NCI-H69 (cell line): ENCODE results near the gene SGCA.
A peak's percentile ranks its signal among the peaks of the same experiment; 100 is the strongest.

Experiments
- DNase-seq: peaks from one replicate; lab custom pipeline; 2025; lab: John Stamatoyannopoulos, UW

Gene SGCA

DNA sequence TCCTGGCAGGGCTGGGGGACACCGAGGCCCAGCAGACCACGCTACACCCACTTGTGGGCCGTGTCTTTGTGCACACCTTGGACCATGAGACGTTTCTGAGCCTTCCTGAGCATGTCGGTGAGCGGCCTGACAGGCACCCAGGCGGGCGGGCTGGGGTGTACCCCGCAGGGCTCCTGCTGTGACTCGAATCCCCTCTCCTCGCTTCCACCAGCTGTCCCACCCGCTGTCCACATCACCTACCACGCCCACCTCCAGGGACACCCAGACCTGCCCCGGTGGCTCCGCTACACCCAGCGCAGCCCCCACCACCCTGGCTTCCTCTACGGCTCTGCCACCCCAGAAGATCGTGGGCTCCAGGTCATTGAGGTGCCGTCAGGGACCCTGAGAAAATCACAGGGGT, 1.6 kb downstream of the SGCA start:
- DNase-seq = no peak

DNA sequence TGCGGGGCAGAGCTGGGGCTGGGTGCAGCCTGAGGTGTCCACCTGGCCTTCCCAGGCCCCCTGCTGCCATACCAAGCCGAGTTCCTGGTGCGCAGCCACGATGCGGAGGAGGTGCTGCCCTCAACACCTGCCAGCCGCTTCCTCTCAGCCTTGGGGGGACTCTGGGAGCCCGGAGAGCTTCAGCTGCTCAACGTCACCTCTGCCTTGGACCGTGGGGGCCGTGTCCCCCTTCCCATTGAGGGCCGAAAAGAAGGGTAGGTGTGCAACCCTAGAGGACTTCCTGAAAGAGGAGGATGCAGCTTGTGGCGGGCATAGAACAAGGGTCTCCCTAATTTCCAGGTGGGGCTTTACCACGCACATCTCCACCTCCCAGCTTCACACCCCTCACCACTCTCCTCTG, 2.5 kb downstream of the SGCA start:
- peak; percentile 25 for DNase-seq

DNA sequence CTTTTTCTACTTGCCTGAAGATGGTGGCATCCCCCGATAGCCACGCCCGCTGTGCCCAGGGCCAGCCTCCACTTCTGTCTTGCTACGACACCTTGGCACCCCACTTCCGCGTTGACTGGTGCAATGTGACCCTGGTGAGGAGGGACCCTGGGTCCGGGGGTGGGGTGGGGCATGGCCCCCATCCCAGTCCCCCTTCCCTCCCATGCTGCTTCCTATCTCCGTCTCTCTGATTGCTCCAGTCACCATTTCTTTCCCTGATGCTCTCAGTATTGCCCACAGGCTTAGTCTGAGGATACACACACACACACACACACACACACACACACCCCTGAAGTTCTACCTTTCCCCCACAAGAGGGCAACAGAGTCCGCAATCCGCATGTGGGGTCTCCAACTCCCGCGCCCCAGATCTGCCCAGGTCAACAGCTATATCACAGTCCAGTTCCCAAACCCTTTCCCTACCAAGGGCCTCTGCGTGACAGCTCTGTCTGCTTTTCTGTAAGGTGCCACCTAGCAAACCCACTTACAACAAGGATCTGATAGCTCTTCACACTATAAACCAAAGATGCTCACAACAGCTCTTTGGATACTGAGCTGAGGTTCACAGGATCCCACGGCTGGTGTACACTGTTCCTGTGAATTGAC, 3.4 kb downstream of the SGCA start:
- peak; percentile 77 for DNase-seq

DNA sequence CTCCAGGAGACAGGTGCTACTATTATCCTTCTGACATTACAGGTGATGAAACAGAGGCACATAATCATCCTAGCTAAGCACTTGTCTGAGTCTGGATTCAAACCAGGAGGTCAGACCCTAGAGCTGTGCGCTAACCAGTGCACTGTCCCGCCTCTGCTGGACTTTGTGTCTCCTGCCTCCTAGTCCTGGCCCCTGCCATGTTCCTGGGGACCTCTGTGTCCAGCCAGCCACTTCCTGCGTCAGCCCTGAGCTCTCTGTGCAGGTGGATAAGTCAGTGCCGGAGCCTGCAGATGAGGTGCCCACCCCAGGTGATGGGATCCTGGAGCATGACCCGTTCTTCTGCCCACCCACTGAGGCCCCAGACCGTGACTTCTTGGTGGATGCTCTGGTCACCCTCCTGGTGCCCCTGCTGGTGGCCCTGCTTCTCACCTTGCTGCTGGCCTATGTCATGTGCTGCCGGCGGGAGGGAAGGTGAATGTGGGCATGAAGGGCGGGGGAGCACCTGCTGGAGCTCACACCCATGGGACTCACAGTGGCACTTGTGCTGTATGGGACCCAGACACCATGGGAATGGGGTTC, 4.2 kb downstream of the SGCA start:
- DNase-seq = no peak

DNA sequence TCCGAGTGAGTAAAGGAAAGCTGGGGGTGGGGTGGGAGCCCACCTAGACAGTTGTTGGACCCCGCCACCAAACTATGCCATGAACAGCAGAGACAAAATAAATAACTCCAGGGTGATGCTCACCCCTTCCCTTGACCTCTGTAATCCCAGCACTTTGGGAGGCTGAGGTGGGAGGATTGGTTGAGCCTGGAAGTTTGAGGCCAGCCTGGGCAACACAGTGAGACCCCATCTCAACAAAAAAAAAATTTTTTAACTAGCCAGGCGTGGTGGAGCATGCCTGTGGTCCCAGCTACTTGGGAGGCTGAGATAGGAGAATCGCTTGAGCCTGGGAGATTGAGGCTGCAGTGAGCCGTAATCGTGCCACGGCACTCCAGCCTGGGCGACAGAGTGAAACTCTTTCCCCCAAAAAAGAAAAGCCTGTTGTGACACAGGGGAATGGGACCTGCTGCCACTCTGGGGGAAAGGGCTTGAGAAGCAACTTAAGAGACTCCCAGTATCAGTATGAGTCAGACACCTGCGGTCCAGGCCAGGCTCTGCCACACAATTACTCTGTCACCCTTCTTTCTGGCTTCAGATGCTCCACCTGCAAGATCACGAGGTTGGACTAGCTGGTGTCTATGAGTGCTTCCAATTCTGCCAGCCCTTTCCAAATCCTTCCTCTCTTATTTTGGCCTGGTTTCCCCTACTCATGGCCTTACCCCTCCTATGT, 5.0 kb downstream of the SGCA start:
- DNase-seq = no peak

DNA sequence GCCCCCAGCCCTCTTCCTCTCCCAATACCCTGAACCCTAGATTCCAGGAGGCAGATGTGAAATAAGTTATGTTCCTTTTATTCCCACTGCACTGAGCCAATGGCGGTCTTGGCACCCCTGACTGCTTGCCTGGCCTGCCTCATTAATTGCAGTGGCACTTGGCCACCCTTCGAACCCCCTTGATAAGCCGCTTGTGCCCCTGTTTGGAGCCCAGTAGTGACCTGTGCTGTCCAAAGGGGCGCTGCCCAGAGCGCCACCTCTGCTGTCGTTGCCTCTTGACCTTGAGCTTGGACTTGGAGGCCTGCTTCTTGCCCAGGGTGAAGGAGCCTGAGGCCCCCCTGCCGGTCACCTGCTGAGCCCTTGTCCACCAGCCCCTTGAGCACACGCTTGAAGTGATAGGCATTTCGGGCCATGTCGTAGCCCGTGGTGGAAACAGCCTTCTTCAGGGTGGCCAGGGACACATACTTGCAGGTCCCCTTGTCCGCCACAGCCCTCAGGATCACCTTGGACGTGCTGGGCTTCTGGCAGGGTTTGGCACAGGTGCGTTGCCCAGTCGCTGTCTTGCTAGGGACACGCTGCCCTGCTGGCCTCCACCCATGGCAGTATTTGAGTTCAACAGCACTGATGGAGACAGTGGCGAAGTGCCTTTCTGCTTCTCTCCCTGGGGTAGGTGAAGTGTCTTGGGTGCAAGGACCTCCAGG, 5.7 kb downstream of the SGCA start:
- DNase-seq = no peak

DNA sequence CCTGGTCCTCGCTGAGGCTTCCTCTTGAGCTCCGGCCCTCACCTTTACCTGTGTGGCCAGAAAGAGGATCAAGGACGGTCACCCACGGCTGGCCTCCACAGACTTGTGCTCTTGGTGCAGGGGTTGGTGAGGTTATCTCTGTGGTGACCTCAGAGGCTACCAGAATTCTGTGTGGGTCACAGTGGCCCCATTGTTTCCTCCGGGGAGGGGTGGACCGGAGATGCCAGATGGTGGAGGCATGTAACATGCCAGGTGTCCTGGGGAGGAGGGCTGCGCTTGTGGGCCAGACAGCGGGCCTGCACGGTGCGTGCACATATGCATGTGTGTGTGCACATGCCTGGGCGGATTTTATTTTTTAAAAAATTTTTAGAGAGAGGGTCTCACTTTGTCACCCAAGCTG, 6.3 kb downstream of the SGCA start:
- DNase-seq = no peak

DNA sequence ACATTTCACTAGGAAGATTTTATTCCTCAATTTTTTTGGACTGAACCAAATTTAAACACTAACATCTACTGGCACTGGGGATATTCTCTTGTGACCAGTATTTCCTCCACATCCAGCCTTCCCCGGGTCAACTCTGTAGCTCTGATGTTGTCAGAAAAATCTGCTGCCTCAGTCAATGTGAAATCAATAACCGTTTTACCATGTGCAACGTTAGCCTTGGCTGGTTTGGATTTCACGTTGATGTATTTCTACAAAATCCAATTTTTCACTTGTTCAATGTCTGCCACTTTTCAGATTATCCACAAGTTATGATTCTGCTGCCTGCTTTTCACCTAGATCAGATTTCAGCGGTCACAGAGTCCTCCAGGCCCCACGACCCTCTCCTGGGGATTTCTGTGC, 7.1 kb downstream of the SGCA start:
- no peak for DNase-seq

DNA sequence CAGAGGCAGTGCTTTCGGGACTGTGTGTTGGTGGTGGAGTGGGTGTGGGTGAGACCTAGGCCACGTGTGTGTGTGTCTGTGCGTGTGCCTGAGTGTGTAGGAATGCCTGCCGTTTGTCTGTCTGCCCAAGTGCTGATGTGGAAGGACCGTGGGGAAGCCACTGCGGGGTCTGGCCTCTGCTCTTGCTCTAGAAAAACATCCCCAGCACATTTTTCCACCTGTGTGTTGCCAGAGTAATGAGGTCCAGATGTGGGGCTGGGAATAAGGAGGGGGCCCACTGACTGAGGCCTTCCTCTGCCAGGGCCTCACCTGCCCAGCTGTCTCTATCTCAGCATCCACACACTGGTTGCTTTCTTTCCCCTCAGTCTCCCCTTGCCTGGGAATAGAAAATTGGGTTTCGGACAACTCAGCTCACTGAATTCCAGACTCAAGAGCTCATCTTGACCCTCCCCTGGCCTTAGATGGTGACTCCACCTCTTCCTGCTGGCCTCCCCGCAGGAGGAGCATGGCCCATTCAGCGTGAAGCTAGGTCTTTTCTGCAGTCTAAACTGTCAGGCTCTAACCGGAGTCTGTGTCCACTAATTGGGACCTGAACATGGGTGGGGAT, 7.6 kb downstream of the SGCA start:
- DNase-seq = no peak

DNA sequence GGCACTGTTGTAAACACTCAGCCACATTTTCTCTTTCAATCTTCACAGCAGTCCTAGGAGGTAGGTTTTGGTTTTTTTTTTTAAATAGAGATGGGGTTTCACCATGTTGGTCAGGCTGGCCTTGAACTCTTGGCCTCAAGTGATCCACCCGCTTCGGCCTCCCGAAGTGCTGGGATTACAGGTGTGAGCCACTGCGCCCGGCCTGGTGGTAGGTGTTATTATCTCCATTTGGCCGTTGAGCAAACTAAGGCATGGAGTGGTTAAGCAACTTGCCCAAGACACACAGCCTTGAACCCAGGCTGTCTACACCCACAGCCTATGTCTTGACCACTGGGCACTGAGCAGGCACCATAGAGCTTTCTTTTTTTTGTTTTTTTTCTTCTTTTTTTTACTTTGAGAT, 8.6 kb downstream of the SGCA start:
- DNase-seq = no peak

DNA sequence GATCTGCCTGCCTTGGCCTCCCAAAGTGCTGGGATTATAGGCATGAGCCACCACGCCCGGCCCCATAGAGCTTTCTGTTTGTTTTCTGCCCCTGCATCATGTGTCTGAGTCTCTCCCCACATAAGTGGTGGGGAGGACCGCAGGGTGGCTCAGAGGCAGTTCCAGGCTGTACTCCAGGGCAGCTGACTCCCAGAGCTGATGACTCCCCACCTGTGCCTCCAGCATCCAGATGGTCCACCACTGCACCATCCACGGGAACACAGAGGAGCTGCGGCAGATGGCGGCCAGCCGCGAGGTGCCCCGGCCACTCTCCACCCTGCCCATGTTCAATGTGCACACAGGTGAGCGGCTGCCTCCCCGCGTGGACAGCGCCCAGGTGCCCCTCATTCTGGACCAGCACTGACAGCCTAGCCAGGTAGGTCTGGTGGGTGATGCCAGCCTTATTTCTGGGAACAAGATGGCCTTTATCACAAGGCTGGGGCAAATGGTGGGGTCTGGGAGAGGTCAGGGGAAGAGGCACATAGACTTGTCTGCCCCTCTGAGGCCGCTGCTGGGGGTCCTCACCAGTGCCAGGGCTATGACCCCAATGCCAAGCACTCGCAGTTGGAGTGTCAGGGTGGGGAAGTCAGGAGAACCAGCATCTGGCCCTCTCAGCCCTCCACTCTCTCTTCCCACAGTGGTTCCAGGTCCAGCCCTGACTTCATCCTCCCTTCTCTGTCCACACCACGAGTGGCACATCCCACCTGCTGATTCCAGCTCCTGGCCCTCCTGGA, 9.4 kb downstream of the SGCA start:
- peak; percentile 88 for DNase-seq

DNA sequence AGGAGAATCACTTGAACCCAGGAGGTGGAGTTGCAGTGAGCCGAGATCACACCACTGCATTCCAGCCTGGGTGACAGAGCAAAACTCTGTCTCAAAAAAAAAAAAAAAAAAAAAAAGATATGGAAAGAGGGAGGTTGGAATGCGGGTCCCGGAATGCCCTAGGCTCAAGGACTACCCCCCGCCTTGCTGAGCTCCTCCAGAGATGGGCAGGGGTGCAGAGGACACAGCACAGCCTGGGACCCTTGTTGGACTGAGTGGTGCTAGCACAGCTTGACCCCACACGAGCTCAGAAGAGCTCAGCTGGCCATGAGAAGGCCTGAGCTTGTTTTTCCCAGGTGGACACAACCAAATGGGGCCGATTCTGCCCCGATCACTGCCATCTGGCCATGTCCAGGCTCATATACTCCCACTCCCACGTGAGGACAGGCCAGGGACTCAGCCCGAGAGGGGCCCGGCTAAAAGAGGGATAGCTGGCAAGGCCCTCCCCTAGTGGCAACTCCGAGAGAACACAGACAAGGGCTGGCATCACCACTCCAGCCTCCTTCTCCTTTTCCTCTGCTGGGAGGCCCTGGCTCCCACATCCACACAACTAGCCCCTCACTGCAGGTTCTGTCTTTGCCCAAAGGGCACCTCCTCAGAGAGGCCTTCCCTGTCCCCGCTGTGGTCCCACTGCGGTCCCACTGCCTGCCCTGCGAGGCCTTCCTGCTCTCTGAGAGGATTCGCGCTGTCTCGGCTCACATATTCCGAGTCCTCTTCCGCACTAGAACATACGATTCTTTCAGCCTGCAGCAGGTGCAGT, 11.0 kb downstream of the SGCA start:
- no peak for DNase-seq

DNA sequence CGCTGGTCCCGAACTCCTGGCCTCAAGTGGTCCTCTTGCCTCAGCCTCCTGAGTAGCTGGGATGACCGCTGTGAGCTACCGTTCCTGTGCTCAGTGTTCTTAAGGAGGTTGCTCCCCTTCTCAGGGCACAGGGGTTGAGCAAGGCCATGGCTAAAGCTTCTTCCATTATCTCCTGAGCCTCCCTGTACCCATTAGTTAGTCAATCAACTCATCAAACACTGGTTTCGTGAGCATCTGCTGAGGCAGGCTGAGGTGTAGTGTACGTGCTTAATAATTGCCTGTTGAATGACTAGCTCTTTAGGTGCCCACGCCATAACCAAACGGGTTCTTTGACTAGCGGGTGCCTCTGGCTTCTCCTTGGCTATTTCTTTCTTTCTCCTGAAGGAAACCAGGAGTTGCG, 11.7 kb downstream of the SGCA start:
- peak; percentile 52 for DNase-seq

DNA sequence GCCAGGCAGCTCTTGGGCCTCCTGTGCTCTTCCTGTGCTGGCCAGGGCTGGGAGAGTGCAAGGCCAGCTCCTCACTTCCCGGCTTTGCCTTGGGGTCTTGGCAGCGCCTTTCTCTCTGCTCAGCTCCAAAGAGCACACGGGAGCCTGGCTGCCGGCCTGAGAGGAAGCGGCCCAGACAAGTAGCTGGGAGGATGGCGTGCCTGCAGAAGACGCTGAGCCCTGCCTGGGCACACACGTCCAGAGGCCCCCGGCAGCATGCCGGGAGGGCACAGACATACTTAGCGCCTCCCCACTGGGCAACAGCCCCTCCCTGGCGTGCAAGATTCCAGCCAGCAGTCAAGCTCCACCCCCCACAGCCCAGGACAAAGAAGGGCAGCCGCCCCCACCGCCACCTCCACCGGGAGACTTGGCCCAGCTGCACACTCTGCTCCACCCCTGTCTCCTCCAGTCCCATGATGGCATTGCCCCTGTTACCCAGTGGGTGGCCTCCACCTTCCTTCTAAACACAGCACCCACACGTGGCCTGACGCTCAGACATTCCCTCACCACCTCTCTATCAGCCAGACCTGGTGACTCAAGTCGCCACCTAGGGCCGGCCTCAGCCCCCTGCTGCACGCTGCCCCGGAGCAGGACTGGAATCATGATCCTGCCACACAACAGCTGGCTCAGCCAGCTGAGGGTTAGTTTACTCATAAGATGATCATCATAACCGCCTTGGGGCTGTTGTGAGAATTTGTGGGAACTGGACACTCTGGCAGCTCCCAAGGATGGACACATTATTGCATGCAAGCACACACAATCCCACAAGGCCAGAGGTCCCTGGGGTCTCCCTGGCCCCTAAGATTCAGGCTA, 12.4 kb downstream of the SGCA start:
- DNase-seq = peak; percentile 96

DNA sequence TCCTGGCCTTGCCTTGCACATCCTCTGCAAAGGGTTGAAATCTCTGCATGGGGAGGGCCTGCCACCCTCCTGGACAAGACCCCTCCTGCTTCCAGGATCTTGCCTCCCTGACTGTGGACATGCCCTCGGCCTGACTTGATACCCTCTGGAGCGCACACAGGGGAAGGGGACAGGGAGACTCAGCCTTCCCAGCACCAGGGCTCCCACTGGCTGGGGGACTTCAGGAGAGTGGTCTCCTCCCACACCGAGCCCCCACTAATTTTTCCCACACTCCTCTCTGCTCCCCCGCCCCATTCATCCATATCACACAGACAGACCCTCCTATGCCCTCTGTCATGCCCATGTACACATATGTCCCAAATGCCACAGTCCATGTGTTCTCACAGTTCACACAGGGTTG, 14.3 kb downstream of the SGCA start:
- DNase-seq = no peak

DNA sequence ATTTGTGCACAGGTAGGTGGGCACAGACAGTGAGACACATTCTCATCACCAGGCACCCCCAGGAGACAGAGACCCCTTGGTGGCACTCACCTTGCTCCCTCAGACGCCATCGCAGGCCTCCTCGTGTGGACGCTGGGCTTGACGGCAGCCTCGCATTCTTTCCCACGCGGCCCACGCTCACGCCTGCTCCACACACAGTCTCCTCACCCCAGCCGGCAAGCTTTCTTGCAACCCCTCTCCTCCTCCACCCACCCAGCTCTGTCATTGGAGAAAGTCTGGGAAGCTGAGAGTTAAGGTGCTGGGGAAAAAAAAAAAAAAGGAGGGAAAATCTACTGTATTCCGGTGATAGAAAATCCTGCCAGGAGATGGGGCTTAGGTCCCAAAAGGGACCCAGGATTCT, 14.8 kb downstream of the SGCA start:
- DNase-seq = no peak

DNA sequence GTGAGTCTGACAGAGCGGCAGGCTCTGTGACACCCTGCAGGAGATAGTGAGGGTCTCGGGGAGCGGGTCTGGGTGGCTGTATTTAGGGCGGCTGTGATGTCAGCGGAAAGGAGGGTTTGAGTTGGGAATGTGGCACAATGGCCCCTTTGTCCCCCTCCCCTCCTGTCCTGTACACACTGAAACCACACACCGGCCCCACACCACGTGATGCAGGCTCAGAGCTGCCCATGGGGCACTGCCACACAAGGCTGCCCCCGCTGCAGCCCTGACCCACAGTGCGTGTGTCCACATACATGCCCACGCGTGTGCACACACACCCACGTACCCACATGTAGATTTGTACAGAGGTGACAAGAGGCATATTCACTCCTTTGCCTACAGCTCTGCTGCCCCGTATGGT, 15.3 kb downstream of the SGCA start:
- DNase-seq = no peak

DNA sequence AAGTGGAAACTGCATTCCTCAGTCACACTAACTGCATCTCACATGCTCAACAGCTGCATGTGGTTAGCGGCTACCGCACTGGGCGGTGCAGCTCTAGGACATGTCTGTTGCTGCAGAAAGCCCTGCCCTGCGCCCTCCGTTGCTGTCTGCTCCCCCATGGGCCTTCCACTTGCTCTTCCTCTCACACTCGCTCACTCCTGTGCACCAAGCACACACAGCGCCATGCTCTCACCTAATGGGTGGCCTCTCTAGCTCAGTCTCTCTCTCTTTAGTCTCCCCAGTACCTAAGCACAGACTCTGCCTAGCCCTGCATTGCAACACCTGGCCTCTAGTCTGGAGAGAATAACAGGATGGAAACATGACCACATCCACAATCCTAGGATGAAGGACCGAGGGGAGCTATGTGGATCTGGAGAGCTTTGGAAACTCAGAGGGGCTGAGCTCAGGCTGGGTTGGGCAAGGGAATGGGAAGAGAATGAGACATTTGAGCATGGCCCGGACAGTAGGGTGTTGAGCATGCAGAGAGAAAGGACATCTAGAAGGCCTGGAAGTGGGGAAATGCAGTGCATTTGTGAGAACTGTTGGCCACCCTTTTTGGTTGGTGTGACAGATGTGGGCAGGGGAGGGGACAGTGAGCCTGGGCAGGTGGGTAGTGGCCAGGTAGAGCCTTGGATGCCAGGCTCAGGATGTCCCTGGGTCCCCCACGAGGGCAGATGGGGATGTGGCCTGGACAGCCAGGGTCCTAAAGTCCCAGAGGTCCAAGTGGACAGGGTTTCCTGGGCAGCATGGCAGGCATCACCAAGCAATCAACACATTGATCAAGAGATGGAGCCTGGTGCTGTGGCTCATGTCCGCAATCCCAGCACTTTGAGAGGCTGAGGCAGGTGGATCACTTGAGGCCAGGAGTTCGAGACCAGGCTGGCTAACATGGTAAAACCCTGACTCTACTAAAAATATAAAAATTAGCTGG, 16.1 kb downstream of the SGCA start:
- DNase-seq = no peak
